Measurements from ENCODE around the gene SIVA1. TPM values are rescaled to one million over a fixed set of nuclear protein-coding genes. Genes with fewer than 3 reads are reported as not detected.

SIVA1 gene
- total and polyA plus RNA-seq, 2 of the 4 experiments (the other 2 are of a cell fraction), result 166 to 184 TPM

DNA sequence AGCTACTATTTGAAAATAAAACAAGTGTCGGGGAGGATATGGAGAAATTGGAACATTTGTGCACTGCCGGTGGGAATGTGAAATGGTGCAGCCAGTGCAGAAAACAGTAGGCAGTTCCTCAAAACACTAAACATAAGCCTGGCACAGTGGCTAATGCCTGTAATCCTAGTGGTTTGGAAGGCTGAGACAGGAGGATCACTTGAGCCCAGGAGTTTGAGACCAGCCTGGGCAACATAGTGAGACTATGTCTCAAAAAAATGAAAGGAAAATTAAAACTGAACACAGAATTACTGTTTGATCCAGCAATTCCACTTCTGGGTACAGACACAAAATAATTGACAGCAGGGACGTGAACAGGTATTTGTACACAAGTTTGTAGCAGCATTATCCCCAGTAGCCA lies 12.6 kb downstream of the SIVA1 start:
- no peak overlapping the region for H3K4ac ChIP-seq (ENCODE audit: low read depth, low read length)
- no peak overlapping the region for H2AFZ ChIP-seq (replicated peaks; ENCODE audit: low read length, poor library complexity)
- H3K27me3 ChIP-seq (ENCODE audit: control insufficient read depth, insufficient read depth, low read length), result no peaks in the 10 kb centered on the region
- ChIA-PET CTCF (interaction anchor here (1.1 kb wide), 1 partner anchor 61 kb away, joined by 4 read pairs; no protein-coding TSS in a partner anchor), POLR2A (ENCODE audit: unreplicated experiment) (no interaction called here)
- H3K56ac ChIP-seq (ENCODE audit: extremely low read depth, insufficient read depth, low read length), result no peak overlapping the region
- DNase-seq (no peak), ATAC-seq (ENCODE audit: low read depth) (no peak)
- H4K20me1 ChIP-seq (ENCODE audit: insufficient read depth, low read length), result peaks cover 11% of the 10 kb centered on the region
- BruUV-seq (replicated peaks), result no TSS peak
- dilution Hi-C loops (cut with HindIII; ENCODE audit: low sequenced_read_pairs, unreplicated experiment), result no loop called here
- no peak overlapping the region for H3K4me2 ChIP-seq (ENCODE audit: low read depth, low read length)
- no CpG with 5 or more reads among the region's 3 CpGs for WGBS, 2 experiments (ENCODE audit: extremely low coverage in 2 of 2, insufficient read length in 1 of 2)
- TF ChIP-seq CTCF (conservative IDR thresholded peaks at IDR 0.05; ENCODE audit: low read depth, low read length), result no peak
- no peak for TF ChIP-seq RCOR1 (IDR thresholded peaks at IDR 0.05; ENCODE audit: insufficient replicate concordance, low read length)
- TF ChIP-seq MAFK (IDR thresholded peaks at IDR 0.05; ENCODE audit: low read depth, low read length), result no peak
- TF ChIP-seq CEBPB (IDR thresholded peaks at IDR 0.05; ENCODE audit: low read depth, low read length), result no peak
- no peak for TF ChIP-seq FOS (IDR thresholded peaks at IDR 0.05; ENCODE audit: low read depth, low read length)
- no peak for TF ChIP-seq POLR2A (IDR thresholded peaks at IDR 0.05; ENCODE audit: low read depth, low read length)
- TF ChIP-seq, protein P1, sequence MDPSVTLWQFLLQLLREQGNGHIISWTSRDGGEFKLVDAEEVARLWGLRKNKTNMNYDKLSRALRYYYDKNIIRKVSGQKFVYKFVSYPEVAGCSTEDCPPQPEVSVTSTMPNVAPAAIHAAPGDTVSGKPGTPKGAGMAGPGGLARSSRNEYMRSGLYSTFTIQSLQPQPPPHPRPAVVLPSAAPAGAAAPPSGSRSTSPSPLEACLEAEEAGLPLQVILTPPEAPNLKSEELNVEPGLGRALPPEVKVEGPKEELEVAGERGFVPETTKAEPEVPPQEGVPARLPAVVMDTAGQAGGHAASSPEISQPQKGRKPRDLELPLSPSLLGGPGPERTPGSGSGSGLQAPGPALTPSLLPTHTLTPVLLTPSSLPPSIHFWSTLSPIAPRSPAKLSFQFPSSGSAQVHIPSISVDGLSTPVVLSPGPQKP (IDR thresholded peaks at IDR 0.05; ENCODE audit: borderline replicate concordance, low read depth, low read length), result no peak
- TF ChIP-seq USF2 (IDR thresholded peaks at IDR 0.05; ENCODE audit: low read depth, low read length), result no peak
- TF ChIP-seq SMC3 (IDR thresholded peaks at IDR 0.05; ENCODE audit: low read depth, low read length), result no peak
- no peak for TF ChIP-seq RAD21 (IDR thresholded peaks at IDR 0.05; ENCODE audit: low read length)
- peaks cover 0 to 3% of the 10 kb centered on the region in 2 experiments; a peak in 1 of 4 replicates for H3K79me1 ChIP-seq (ENCODE audit: low read depth in 1 of 2, low read length in 2 of 2)
- intact Hi-C loops (cut with micrococcal nuclease), result no loop called here
- no peak overlapping the region for H4K91ac ChIP-seq (ENCODE audit: insufficient read depth, low read depth, low read length)
- H3K9me3 ChIP-seq (ENCODE audit: control insufficient read depth, insufficient read depth, low read length), result no peaks in the 10 kb centered on the region
- H3K18ac ChIP-seq (ENCODE audit: low read depth, low read length), result no peak overlapping the region
- no peak overlapping the region for H3K9ac ChIP-seq (ENCODE audit: low read depth, low read length)
- no peak overlapping the region for H3K27ac ChIP-seq (ENCODE audit: insufficient read depth, low read length)
- no peak overlapping the region for H2BK20ac ChIP-seq (ENCODE audit: low read depth, low read length)
- in situ Hi-C loops (cut with MboI; ENCODE audit: low sequenced_read_pairs), result loop anchor here (5.0 kb wide), 1 partner anchor 57 kb away; no protein-coding TSS in a partner anchor
- no peak overlapping the region for H3K4me3 ChIP-seq (ENCODE audit: insufficient read depth, low read depth, low read length)
- H3K23ac ChIP-seq (ENCODE audit: low read depth, low read length), result no peak overlapping the region
- H3K4me1 ChIP-seq (ENCODE audit: control insufficient read depth, insufficient read depth, low read length), result peaks cover 5% of the 10 kb centered on the region
- no peak overlapping the region for H3K14ac ChIP-seq (replicated peaks; ENCODE audit: low read depth, low read length)
- no peaks in the 10 kb centered on the region for H3K9me1 ChIP-seq (ENCODE audit: insufficient read depth, low read length)
- no peak overlapping the region for H2BK120ac ChIP-seq (ENCODE audit: low read depth, low read length)
- no peak overlapping the region for H2AK5ac ChIP-seq (ENCODE audit: low read depth, low read length)
- no peak overlapping the region for H4K8ac ChIP-seq (ENCODE audit: low read depth in 2 of 2, low read length in 2 of 2)
- no peak overlapping the region for H2BK15ac ChIP-seq (ENCODE audit: low read depth, low read length)
- H4K5ac ChIP-seq (ENCODE audit: low read depth, low read length), result no peak overlapping the region
- H3K36me3 ChIP-seq (ENCODE audit: control insufficient read depth, insufficient read depth, low read length), result peaks cover 4% of the 10 kb centered on the region
- H2BK5ac ChIP-seq (ENCODE audit: low read depth, low read length, poor library complexity, severe bottlenecking), result no peak overlapping the region
- no peak overlapping the region for H2AK9ac ChIP-seq (replicated peaks; ENCODE audit: low read depth, low read length, poor library complexity)
